Hypothalamus (tissue), 51 donors: Measurements from ENCODE around the gene PIP.
"Not testable (repeated sequence)": the region's sequence is repeated elsewhere in the genome, so short reads cannot be mapped to it uniquely, and the experiment has no call there.

Source experiments
- DNase-seq, 51 donors: peaks; one replicate each; lab custom pipeline; 2025; lab: John Stamatoyannopoulos, UW

Gene PIP

GRCh38 chr7:143131781-143132180, at the start of gene PIP:
Gene PIP (plus strand): TSS chr7:143132077. CDS start chr7:143132117, 40 bp downstream.
- DNase-seq: no peak

GRCh38 chr7:143085109-143085508, 46.8 kb upstream of the PIP start:
- DNase-seq: no peak

GRCh38 chr7:143085610-143086009, 46.3 kb upstream of the PIP start:
- not testable (repeated sequence) for DNase-seq

- DNase-seq: not testable (repeated sequence)
These were observed 43.2 kb upstream of the PIP start for GRCh38 chr7:143088549-143089231.

GRCh38 chr7:143096146-143096545, 35.7 kb upstream of the PIP start:
- no peak for DNase-seq

GRCh38 chr7:143099579-143099978, 32.3 kb upstream of the PIP start:
- not testable (repeated sequence) for DNase-seq

- no peak for DNase-seq
These were observed 27.1 kb upstream of the PIP start for GRCh38 chr7:143104759-143105158.

- not testable (repeated sequence) for DNase-seq
These were observed 23.9 kb upstream of the PIP start for GRCh38 chr7:143108019-143108418.

- DNase-seq: no peak
These were observed 14.5 kb upstream of the PIP start for GRCh38 chr7:143117395-143117794.

- DNase-seq: no peak
These were observed 11.0 kb upstream of the PIP start for GRCh38 chr7:143120691-143121405.

GRCh38 chr7:143123326-143123725, 8.6 kb upstream of the PIP start:
- DNase-seq: not testable (repeated sequence)

- DNase-seq: no peak
These were observed 5.7 kb upstream of the PIP start for GRCh38 chr7:143126146-143126545.

- DNase-seq: no peak
These were observed 2.8 kb upstream of the PIP start for GRCh38 chr7:143129051-143129450.

GRCh38 chr7:143129477-143129876, 2.4 kb upstream of the PIP start:
- DNase-seq: no peak

GRCh38 chr7:143130541-143130940, 1.3 kb upstream of the PIP start:
- no peak for DNase-seq

GRCh38 chr7:143147070-143147469, 15.2 kb downstream of the PIP start:
- DNase-seq: no peak

- DNase-seq: no peak
These were observed 16.2 kb downstream of the PIP start for GRCh38 chr7:143148050-143148449.

- DNase-seq: no peak
These were observed 16.8 kb downstream of the PIP start for GRCh38 chr7:143148651-143149050.

GRCh38 chr7:143150696-143151095, 18.8 kb downstream of the PIP start:
- DNase-seq: not testable (repeated sequence)

- DNase-seq: not testable (repeated sequence)
These were observed 26.7 kb downstream of the PIP start for GRCh38 chr7:143158617-143159016.

GRCh38 chr7:143171697-143172096, 39.8 kb downstream of the PIP start:
- no peak for DNase-seq

GRCh38 chr7:143172354-143172753, 40.5 kb downstream of the PIP start:
- no peak for DNase-seq
